Activated T-cell treated with anti-CD3 and anti-CD28 coated beads, Interleukin-2, amount 50 U/mL, for 4 hours (primary cell): ENCODE data around the gene MX1. TPM values are rescaled to one million over a fixed set of nuclear protein-coding genes. Genes with fewer than 3 reads are reported as not detected.

Source experiments
- ATAC-seq, 2 donors: fragments of 200-7000 bp; cut with Tn5 transposase; one replicate each; pipeline ENCODE4 v1.10.0; 2021
- DNase-seq: peaks from one replicate; pipeline ENCODE4 v3.0.0-alpha.2; 2020
- H3K27me3 Mint-ChIP-seq: one replicate; pipeline ENCODE4 v1.8.0; 2021; ENCODE audit warnings: low read depth, mixed read lengths
- H3K36me3 Mint-ChIP-seq: one replicate; pipeline ENCODE4 v1.8.0; 2022; ENCODE audit warnings: mixed read lengths; ENCODE audit not compliant: insufficient read depth
- H3K4me1 Mint-ChIP-seq: one replicate; pipeline ENCODE4 v1.8.0; 2021; ENCODE audit warnings: low read depth, mixed read lengths
- H3K4me3 Mint-ChIP-seq: one replicate; pipeline ENCODE4 v1.8.0; 2021; ENCODE audit warnings: mild to moderate bottlenecking, moderate library complexity, mixed read lengths
- H3K9me3 Mint-ChIP-seq: one replicate; pipeline ENCODE4 v1.8.0; 2021; ENCODE audit warnings: mixed read lengths
- total RNA-seq, 3 donors: library from RNA; stranded (reverse); gene quantifications; one replicate each; pipeline ENCODE4 v1.2.1, GENCODE V29; 2021

The MX1 gene
- total RNA-seq, 3 donors from 2014 or later: 13.8 to 33.8 (median 22.7) TPM

DNA sequence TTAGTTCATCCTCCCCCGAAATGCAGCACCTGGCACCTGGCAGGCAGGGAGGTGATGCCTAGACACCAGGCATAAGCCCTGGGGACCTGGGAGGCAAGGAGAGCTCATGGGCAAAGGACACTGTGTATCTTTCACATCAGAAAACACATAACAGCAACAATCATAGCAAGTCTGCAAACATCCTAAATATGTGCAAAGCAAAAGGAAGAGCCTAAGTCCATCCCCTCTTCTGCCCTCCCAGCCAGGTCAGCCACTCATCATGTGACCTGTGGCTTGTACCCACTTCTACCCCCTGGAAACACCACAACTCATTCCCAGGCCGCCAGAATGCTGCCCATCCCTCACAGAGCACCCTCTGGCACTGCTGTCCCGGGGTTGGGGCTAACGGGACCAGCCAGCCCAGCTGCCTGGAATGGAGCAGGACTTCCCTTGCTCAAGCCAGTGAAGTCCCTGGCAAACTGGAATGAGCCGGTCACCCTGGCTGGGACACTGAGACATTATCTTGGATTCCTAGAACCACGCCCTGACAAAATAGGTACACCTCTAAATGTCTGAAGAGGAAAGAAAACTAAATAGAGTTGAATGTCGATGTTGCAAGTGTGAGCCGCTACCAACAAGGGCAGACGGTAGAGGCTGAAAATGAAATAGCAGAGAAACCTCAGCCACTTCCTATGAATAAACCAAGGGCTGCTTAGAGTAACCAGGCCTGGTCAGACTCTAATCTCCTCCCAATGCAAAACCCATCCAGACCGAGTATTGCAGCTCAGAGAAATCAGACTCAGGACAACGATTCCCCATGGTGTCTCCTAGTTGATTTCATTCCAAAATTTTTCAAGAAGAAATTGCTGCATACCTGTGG, 52.5 kb downstream of the MX1 start:
- Mint-ChIP-seq H3K27me3 (no peaks in the 10 kb centered on the region), H3K9me3 (no peaks in the 10 kb centered on the region), H3K4me1 (no peaks in the 10 kb centered on the region), H3K36me3 (no peaks in the 10 kb centered on the region), H3K4me3 (no peak overlapping the region)
- no peak for ATAC-seq
- DNase-seq: no peak

DNA sequence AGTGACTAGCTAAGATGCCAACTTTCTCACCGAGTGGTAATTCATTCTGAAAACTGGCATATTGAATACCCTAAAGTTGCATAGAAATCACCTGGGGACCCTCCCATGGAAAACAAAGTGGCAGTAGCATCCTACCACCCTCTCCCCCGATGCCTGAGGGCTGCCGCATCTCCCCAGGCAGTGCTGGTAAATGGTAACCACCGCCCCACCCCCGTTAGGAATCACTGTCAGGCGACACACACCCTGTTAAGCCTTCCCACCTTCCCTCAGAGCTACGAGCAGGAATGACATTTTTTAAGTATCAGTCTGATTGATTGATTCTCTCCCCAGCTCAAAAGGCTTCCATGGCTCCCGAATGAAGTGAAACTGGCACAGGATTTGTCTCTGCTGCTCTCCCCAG, 53.6 kb downstream of the MX1 start:
- ATAC-seq (no peak), DNase-seq (no peak)
- no peaks in the 10 kb centered on the region for H3K4me1 Mint-ChIP-seq
- H3K9me3 Mint-ChIP-seq: no peaks in the 10 kb centered on the region
- no peak overlapping the region for H3K4me3 Mint-ChIP-seq
- H3K27me3 Mint-ChIP-seq: no peaks in the 10 kb centered on the region
- H3K36me3 Mint-ChIP-seq: no peaks in the 10 kb centered on the region

DNA sequence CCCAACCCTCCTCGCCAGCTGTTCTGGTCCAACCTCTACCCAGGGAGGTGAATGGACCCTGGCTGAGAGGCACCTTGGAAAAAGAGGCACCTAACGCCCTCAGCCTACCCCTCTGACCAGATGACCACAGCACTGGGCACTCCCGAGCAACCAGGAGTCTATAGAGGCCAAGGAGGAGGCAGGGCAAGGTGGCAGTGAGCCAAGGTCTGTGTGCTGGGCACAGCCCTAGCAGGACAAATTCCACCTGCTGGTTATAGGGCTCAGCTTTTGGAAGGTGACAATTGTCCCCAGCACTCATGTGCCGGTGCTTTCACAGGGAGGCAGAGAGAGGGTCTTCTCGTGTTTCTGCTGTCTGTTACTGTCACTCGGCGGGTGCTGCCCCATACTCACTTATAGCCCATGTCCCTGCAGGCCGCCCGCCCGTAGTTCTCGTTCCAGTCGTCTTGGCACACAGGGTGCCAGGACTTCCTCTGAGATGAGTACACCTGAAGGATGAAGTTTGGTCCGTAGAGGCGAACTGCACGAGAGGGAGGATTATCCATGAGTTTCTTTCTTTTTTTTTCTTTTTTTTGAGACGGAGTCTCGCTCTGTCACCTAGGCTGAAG, 54.1 kb downstream of the MX1 start:
- Mint-ChIP-seq H3K4me1 (no peaks in the 10 kb centered on the region), H3K9me3 (no peaks in the 10 kb centered on the region), H3K36me3 (no peaks in the 10 kb centered on the region), H3K4me3 (no peak overlapping the region), H3K27me3 (no peaks in the 10 kb centered on the region)
- DNase-seq: no peak
- ATAC-seq: no peak

DNA sequence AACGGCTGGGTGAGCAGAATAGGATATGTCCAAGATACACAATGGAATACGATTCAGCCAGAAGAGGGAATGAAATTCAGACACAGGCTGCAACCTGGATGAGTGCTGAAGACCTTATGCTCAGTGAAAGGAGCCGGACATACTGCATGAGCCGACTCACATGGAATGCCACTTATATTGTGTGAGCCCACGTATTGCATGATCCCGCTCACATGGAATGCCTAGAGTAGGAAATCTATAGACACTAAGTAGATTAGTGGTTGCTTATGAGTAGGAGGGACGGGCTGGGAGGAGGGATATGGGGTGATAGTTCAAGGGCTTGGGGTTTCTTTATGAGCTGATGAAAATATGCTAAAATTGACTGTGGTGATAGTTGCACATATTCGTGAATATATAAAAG, 55.2 kb downstream of the MX1 start:
- no peaks in the 10 kb centered on the region for H3K4me1 Mint-ChIP-seq
- ATAC-seq (no peak), DNase-seq (no peak)
- H3K27me3 Mint-ChIP-seq: no peaks in the 10 kb centered on the region
- no peaks in the 10 kb centered on the region for H3K36me3 Mint-ChIP-seq
- H3K4me3 Mint-ChIP-seq: no peak overlapping the region
- no peaks in the 10 kb centered on the region for H3K9me3 Mint-ChIP-seq

DNA sequence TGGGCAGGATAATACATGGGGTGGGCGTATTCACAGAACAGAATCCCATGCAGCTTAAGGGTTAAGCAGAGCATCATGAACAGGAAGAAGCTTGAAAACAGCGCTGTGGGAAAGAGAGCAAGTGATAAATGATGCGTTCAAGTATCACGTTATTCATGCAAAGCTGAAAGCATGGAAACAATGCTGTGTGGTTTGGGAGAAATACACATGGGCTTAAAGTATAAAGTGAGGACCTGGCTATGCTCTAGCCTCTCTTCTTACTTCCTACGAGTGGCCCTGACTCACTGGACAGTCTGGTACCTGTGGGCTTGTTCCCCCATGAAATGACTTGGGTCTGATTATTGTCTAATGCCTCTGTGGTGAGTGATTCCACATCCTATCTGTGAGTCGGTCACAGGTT, 56.3 kb downstream of the MX1 start:
- H3K4me3 Mint-ChIP-seq: no peak overlapping the region
- no peaks in the 10 kb centered on the region for H3K4me1 Mint-ChIP-seq
- ATAC-seq (no peak), DNase-seq (no peak)
- H3K27me3 Mint-ChIP-seq: no peaks in the 10 kb centered on the region
- H3K9me3 Mint-ChIP-seq: no peaks in the 10 kb centered on the region
- H3K36me3 Mint-ChIP-seq: no peaks in the 10 kb centered on the region

DNA sequence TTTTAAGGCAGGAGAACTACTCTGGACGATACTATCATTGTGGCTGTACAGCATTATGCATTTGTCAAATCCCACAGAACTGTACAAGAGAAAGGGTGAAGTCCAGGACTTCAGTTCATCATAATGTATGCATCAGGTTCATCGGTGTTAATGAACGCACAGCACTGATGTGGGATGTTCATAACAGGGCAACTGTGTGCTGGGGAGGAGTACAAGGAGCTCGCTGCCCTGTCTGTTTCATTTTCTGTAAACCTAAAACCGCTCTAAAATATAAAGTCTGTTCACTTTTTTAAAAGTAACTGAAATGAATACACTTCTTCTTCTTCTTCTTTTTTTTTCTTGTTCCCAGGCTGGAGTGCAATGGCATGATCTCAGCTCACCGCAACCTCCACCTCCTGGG, 56.9 kb downstream of the MX1 start:
- DNase-seq: no peak
- Mint-ChIP-seq H3K36me3 (no peaks in the 10 kb centered on the region), H3K4me3 (no peak overlapping the region), H3K4me1 (no peaks in the 10 kb centered on the region), H3K9me3 (no peaks in the 10 kb centered on the region), H3K27me3 (no peaks in the 10 kb centered on the region)
- no peak for ATAC-seq

DNA sequence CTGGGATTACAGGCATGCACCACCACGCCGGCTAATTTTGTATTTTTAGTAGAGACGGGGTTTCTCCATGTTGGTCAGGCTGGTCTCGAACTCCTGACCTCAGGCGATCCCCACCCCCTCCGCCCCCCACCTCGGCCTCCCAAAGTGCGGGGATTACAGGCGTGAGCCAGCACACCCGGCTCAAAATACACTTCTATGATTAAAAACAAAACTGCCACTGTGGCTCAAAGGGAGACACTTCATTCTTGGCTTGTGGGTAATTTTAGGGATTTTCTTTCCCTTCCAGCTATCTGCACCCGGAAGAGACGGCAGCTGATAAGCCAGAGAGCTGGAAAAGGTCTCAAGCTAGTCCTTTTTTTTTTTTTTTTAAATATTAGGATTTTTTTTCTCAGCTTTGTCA, 57.4 kb downstream of the MX1 start:
- no peaks in the 10 kb centered on the region for H3K36me3 Mint-ChIP-seq

DNA sequence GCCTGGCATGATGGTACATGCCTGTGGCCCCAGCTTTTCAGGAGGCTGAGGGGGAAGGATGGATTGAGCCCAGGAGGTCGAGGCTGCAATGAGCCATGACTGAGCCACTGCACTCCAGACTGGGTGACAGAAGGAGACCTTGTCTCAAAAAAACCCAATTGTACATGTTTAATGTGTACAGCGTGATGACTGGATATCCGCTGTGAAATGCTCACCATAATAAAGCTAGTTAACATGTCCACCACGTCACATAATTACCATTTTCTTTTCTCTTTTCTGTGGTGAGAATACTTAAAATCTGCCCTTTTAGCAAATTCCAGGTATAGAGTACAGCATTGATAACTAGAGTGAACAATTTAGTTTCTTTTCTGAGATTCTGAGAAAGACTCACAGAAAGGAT, 57.9 kb downstream of the MX1 start:
- no peaks in the 10 kb centered on the region for H3K9me3 Mint-ChIP-seq
- no peaks in the 10 kb centered on the region for H3K27me3 Mint-ChIP-seq
- ATAC-seq: no peak
- no peaks in the 10 kb centered on the region for H3K4me1 Mint-ChIP-seq
- DNase-seq: no peak
- H3K4me3 Mint-ChIP-seq: no peak overlapping the region
- no peaks in the 10 kb centered on the region for H3K36me3 Mint-ChIP-seq

More for the DNA sequence above, 57.4 kb downstream of the MX1 start:
- no peaks in the 10 kb centered on the region for H3K27me3 Mint-ChIP-seq
- no peak for DNase-seq
- no peak for ATAC-seq
- H3K4me3 Mint-ChIP-seq: no peak overlapping the region
- no peaks in the 10 kb centered on the region for H3K4me1 Mint-ChIP-seq
- no peaks in the 10 kb centered on the region for H3K9me3 Mint-ChIP-seq

DNA sequence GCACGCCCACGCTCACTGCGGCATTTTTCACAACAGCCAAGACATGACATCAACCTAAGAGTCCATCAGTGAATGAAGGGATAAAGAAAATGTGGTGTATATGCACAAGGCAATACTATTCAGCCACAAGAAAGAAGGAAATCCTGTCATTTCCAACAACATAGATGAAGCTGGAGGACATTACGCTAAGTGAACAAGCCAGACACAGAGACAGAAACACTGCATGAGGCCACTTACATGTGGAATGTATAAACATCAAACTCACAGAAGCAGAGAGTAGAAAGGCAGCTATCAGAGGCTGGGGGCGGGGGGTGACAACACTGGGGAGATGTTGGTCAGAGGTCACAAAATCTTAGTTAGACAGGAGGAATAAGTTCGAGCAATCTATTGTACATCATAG, 61.0 kb downstream of the MX1 start:
- ATAC-seq: no peak
- Mint-ChIP-seq H3K4me3 (no peak overlapping the region), H3K36me3 (no peaks in the 10 kb centered on the region)

DNA sequence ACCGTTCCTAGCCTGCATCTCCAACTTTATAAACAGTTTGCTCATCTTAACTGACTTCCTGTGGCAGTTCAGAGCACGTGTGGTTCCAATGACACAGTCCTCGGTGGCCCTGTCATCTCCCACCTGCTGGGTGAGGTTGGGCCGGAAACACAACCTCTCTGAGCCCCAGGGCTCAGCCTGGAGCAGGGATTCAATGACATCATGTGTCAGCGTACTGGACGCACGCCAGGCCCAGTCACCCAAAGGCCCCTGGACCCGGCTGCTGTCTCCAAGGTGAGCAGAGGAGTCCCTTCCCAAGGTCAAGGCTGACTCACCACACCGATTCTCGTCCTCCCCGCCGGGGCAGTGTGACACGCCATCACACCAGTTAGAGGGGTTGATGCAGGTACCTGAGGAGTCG, 62.0 kb downstream of the MX1 start:
- DNase-seq: no peak
- no peak overlapping the region for H3K4me3 Mint-ChIP-seq
- no peaks in the 10 kb centered on the region for H3K4me1 Mint-ChIP-seq
- ATAC-seq: no peak
- H3K27me3 Mint-ChIP-seq: peaks cover 8% of the 10 kb centered on the region
- H3K36me3 Mint-ChIP-seq: no peaks in the 10 kb centered on the region
- no peaks in the 10 kb centered on the region for H3K9me3 Mint-ChIP-seq

More for the DNA sequence above, 61.0 kb downstream of the MX1 start:
- no peaks in the 10 kb centered on the region for H3K9me3 Mint-ChIP-seq
- H3K27me3 Mint-ChIP-seq: peaks cover 8% of the 10 kb centered on the region
- no peaks in the 10 kb centered on the region for H3K4me1 Mint-ChIP-seq
- DNase-seq: no peak

DNA sequence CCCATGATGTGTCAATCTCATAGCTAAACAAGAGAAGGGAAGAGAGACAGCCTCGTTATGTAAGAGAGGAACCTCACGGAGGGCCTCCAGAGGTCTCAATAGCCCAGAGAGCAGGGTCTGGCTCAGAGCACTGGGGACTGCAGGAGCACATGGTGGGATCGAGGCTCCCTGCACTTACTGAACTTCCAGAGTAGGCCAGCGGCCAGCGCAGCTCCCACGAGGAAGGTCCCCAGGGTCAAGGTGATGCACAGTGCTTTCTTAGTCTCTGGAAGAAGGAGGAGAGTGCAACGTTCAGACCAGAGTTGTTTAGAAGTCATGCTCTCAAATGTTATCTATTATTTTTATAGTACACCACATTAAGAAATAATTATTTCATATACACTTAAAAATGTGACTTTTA, 63.3 kb downstream of the MX1 start:
- Mint-ChIP-seq H3K27me3 (peaks cover 8% of the 10 kb centered on the region), H3K4me3 (no peak overlapping the region)
- no peak for ATAC-seq

DNA sequence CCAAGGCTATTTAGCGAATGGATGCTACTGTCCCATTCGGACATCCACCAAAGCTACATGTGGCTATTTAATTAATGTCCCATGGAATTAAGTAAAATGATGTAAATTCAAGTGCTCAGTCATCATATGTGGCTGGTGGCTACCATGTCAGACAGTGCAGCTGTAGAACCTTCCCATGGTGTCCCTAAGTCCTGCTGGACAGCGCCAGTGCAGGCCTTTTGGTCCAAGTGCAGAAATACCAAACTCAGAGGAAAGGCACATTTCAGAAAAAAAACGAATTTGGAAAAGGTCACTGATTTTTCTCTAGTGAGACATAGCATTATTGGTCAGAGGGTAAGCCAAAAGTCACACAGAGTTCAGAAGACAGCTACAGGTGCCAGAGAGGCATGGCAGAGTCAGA, 64.3 kb downstream of the MX1 start:
- no peak for DNase-seq
- no peak for ATAC-seq
- Mint-ChIP-seq H3K4me3 (no peak overlapping the region), H3K9me3 (no peaks in the 10 kb centered on the region), H3K36me3 (no peaks in the 10 kb centered on the region), H3K4me1 (no peaks in the 10 kb centered on the region), H3K27me3 (peaks cover 8% of the 10 kb centered on the region)

More for the DNA sequence above, 63.3 kb downstream of the MX1 start:
- H3K4me1 Mint-ChIP-seq: no peaks in the 10 kb centered on the region
- no peaks in the 10 kb centered on the region for H3K9me3 Mint-ChIP-seq
- DNase-seq: no peak
- H3K36me3 Mint-ChIP-seq: no peaks in the 10 kb centered on the region

DNA sequence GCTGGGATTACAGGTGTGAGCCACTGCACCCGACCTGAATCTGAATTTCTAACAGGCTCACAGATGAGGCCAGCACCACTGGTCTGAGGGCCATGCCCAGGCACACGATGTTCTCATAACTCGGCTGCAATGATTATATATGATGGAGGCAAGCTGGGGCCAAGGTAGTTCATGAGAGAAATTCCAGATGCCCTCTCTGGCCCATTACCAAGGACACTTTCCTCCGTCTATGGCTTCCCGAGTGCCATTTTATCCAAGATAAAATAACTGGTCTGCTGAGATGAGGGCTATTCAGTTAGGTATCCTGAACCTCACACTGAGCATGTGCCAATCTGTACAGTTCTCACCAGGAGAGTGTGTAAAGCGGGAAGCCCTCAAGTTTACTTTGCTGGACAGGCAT, 65.4 kb downstream of the MX1 start:
- ATAC-seq: no peak
- Mint-ChIP-seq H3K4me3 (no peak overlapping the region), H3K4me1 (no peaks in the 10 kb centered on the region), H3K9me3 (no peaks in the 10 kb centered on the region), H3K36me3 (no peaks in the 10 kb centered on the region), H3K27me3 (peaks cover 8% of the 10 kb centered on the region)
- DNase-seq: no peak

DNA sequence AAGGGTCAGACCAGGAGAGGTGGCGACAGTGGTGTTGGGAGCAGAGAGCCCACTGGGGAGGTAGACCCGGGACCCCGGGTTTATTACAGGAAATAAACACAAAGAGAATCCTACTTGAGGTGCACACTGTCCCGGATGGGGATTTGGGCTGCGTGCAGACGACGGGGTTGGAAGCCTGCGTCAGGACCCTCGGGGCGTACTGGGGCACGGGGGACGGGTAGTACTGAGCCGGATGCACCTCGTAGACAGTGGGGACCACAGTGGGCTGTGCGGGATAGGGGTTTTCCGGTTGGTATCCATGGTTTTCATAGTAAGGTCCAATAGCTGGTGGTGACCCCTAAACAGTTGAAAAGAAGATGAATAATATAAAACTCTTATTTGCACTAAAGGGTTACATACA, 68.2 kb downstream of the MX1 start:
- Mint-ChIP-seq H3K4me1 (no peaks in the 10 kb centered on the region), H3K27me3 (peaks cover 13% of the 10 kb centered on the region), H3K9me3 (no peaks in the 10 kb centered on the region), H3K4me3 (no peak overlapping the region), H3K36me3 (no peaks in the 10 kb centered on the region)
- ATAC-seq (no peak), DNase-seq (no peak)

DNA sequence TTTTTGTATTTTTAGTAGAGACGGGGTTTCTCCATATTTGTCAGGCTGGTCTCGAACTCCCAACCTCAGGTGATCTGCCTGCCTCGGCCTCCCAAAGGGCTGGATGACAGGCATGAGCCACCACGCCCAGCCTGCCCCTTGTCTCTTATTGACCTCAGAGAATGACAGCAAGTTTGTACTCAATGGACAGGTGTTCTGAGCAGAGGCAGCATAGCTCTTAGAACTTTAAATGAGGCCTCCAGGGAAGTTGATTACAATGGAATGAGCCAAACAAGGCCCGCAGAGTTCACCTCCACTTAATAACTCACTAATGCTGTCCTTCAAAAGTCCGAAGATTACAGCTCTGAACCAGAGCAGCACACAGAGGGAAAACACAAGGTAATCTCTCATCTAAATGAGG, 71.0 kb downstream of the MX1 start:
- no peak for ATAC-seq

More for the DNA sequence above, 71.0 kb downstream of the MX1 start:
- no peak for DNase-seq
- Mint-ChIP-seq H3K4me3 (no peak overlapping the region), H3K27me3 (peaks cover 12% of the 10 kb centered on the region), H3K9me3 (no peaks in the 10 kb centered on the region), H3K36me3 (no peaks in the 10 kb centered on the region), H3K4me1 (no peaks in the 10 kb centered on the region)
